Caco-2 (cell line): Measurements from ENCODE around the gene CPEB3. TPM values are rescaled to one million over a fixed set of nuclear protein-coding genes. Genes with fewer than 3 reads are reported as not detected.

Experiments used
- BruUV-seq: library from RNA; stranded (reverse); fragments of 400-500 nt; replicated peaks from 2 replicates; lab custom pipeline; 2021; lab: Mats Ljungman, UMichigan
- CTCF ChIA-PET: fragments of 300-600 bp; sonication (Branson Sonifier 250); formaldehyde crosslinking; loops from one replicate; lab custom pipeline; 2022; ENCODE audit warnings: antibody characterized with exemption; lab: Charles Lee
- POLR2A ChIA-PET: fragments of 300-600 bp; sonication (Branson Sonifier 250); formaldehyde crosslinking; loops from one replicate; lab custom pipeline; 2022; ENCODE audit warnings: antibody characterized with exemption; lab: Charles Lee
- DNase-seq, 2 experiments: peaks; one replicate each; pipeline versions ENCODE4 v3.0.0 to v3.0.0-alpha.2; 2020 to 2022
- H3K27me3 ChIP-seq: replicated peaks from 2 replicates; pipeline ENCODE4 v1.6.0; 2011; ENCODE audit warnings: low read length; ENCODE audit not compliant: control insufficient read depth, insufficient read depth
- H3K36me3 ChIP-seq: 2 replicates; pipeline ENCODE4 v1.5.1; 2011; ENCODE audit warnings: low read length; ENCODE audit not compliant: control insufficient read depth, insufficient read depth
- H3K4me1 ChIP-seq: fragments of 250-450 bp; sonication (Bioruptor Pico); 2 replicates; pipeline ENCODE4 v1.5.1; 2020; ENCODE audit warnings: mild to moderate bottlenecking
- H3K4me3 ChIP-seq: 2 replicates; pipeline ENCODE4 v1.5.1; 2011; ENCODE audit warnings: low read depth, mild to moderate bottlenecking, control low read depth, low read length
- H3K9me3 ChIP-seq: fragments of 250-450 bp; sonication (Bioruptor Pico); 2 replicates; pipeline ENCODE4 v1.5.1; 2020; ENCODE audit warnings: mild to moderate bottlenecking, moderate library complexity
- H3K27ac Mint-ChIP-seq: one replicate; pipeline ENCODE4 v1.8.0; 2022; ENCODE audit warnings: mixed read lengths; ENCODE audit not compliant: unreplicated experiment
- H3K27me3 Mint-ChIP-seq: one replicate; pipeline ENCODE4 v1.8.0; 2022; ENCODE audit warnings: mixed read lengths; ENCODE audit not compliant: insufficient read depth, unreplicated experiment
- H3K36me3 Mint-ChIP-seq: one replicate; pipeline ENCODE4 v1.8.0; 2022; ENCODE audit warnings: mild to moderate bottlenecking, mixed read lengths; ENCODE audit not compliant: insufficient read depth, unreplicated experiment
- H3K4me1 Mint-ChIP-seq: one replicate; pipeline ENCODE4 v1.8.0; 2022; ENCODE audit warnings: low read depth, mixed read lengths; ENCODE audit not compliant: unreplicated experiment
- H3K4me3 Mint-ChIP-seq: one replicate; pipeline ENCODE4 v1.8.0; 2022; ENCODE audit warnings: mild to moderate bottlenecking, moderate library complexity, mixed read lengths; ENCODE audit not compliant: unreplicated experiment
- H3K9me3 Mint-ChIP-seq: one replicate; pipeline ENCODE4 v1.8.0; 2022; ENCODE audit warnings: mixed read lengths; ENCODE audit not compliant: unreplicated experiment
- CTCF ChIP-seq, 2 experiments: fragments of 200-600 bp in 1 of 2; IDR thresholded peaks; 1 replicate in 1 of 2; 2 replicates in 1 of 2; pipeline versions ENCODE4 v1.5.1 to v1.8.0; 2011 to 2022; ENCODE audit warnings: antibody characterized with exemption in 1 of 2, control low read depth in 1 of 2, inconsistent platforms in 1 of 2, low read depth in 1 of 2, low read length in 1 of 2, mild to moderate bottlenecking in 1 of 2, moderate library complexity in 1 of 2; ENCODE audit not compliant: insufficient read depth in 1 of 2, severe bottlenecking in 1 of 2, unreplicated experiment in 1 of 2
- intact Hi-C: fragments of 100-400 bp; cut with micrococcal nuclease; formaldehyde crosslinking; loops from one replicate; pipeline ENCODE4 v1.10.0; 2022; ENCODE audit not compliant: unreplicated experiment
- total RNA-seq: library from RNA; stranded (reverse); gene quantifications from 2 replicates; pipeline ENCODE4 v1.2.3, GENCODE V29; 2022

The CPEB3 gene
- total RNA-seq, 1 experiment from 2014 or later = 2.3 TPM

- no peak overlapping the region for H3K4me3 Mint-ChIP-seq
- no peaks in the 10 kb centered on the region for H3K27me3 ChIP-seq
- intact Hi-C loops = no loop called here
- POLR2A ChIA-PET = no interaction called here
- H3K9me3 Mint-ChIP-seq = no peaks in the 10 kb centered on the region
- no peaks in the 10 kb centered on the region for H3K4me1 Mint-ChIP-seq
- no peaks in the 10 kb centered on the region for H3K4me1 ChIP-seq
- no peaks in the 10 kb centered on the region for H3K36me3 ChIP-seq
- H3K27me3 Mint-ChIP-seq = no peaks in the 10 kb centered on the region
- TF ChIP-seq CTCF (IDR thresholded peaks at IDR 0.05; ENCODE audit: insufficient read depth in 1 of 2, low read depth in 1 of 2, low read length in 1 of 2, severe bottlenecking in 1 of 2, unreplicated experiment in 1 of 2) = no peak
- H3K4me3 ChIP-seq = no peak overlapping the region
- no peak for DNase-seq
- H3K9me3 ChIP-seq = no peaks in the 10 kb centered on the region
- BruUV-seq = no TSS peak
- H3K36me3 Mint-ChIP-seq = no peaks in the 10 kb centered on the region
- CTCF ChIA-PET = no interaction called here
- no peak overlapping the region for H3K27ac Mint-ChIP-seq
These were observed 105.9 kb downstream of the CPEB3 start for GRCh38 chr10:92184977-92185376.

DNA sequence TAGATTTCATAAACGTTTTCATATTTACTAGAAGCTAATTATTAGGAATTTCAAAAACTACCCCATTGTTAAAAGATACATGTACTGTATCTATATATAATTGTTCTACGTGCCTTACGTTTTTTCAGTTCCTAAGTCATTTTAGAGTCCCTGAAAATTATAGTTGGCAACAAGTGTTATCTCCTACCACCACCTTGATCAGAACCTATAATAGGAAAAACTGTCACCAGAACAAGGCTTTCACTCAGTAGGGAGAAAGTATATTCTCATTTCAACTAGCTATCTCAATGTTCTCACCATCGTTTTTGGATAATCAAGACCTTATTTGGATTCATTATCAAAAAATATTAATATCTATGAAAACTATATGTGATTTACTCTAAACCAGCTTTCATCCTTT lies 107.7 kb downstream of the CPEB3 start:
- no peaks in the 10 kb centered on the region for H3K36me3 Mint-ChIP-seq
- intact Hi-C loops = no loop called here
- POLR2A ChIA-PET = no interaction called here

GRCh38 chr10:92181575-92181974 lies 109.3 kb downstream of the CPEB3 start:
- no peaks in the 10 kb centered on the region for H3K27me3 ChIP-seq
- H3K27me3 Mint-ChIP-seq = no peaks in the 10 kb centered on the region
- peak in 1 of 2 experiments; percentile 13 for DNase-seq
- peak in 1 of 2 experiments; percentile 41 for TF ChIP-seq CTCF (IDR thresholded peaks at IDR 0.05; ENCODE audit: insufficient read depth in 1 of 2, low read depth in 1 of 2, low read length in 1 of 2, severe bottlenecking in 1 of 2, unreplicated experiment in 1 of 2)
- H3K9me3 Mint-ChIP-seq = no peaks in the 10 kb centered on the region
- no peak overlapping the region for H3K27ac Mint-ChIP-seq
- no peaks in the 10 kb centered on the region for H3K4me1 Mint-ChIP-seq
- intact Hi-C loops = no loop called here
- H3K4me3 Mint-ChIP-seq = no peak overlapping the region
- H3K9me3 ChIP-seq = no peaks in the 10 kb centered on the region
- H3K36me3 ChIP-seq = no peaks in the 10 kb centered on the region
- H3K36me3 Mint-ChIP-seq = no peaks in the 10 kb centered on the region
- H3K4me3 ChIP-seq = no peak overlapping the region
- ChIA-PET CTCF (interaction anchor here (0.7 kb wide), 1 partner anchor 337 kb away, joined by 4 read pairs; no protein-coding TSS in a partner anchor), POLR2A (no interaction called here)
- no peaks in the 10 kb centered on the region for H3K4me1 ChIP-seq
- BruUV-seq = no TSS peak

More for the DNA sequence above, 107.7 kb downstream of the CPEB3 start:
- Histone ChIP-seq H3K36me3 (no peaks in the 10 kb centered on the region), H3K4me3 (no peak overlapping the region), H3K4me1 (no peaks in the 10 kb centered on the region), H3K27me3 (no peaks in the 10 kb centered on the region), H3K9me3 (no peaks in the 10 kb centered on the region)
- CTCF ChIA-PET = no interaction called here
- TF ChIP-seq CTCF (IDR thresholded peaks at IDR 0.05; ENCODE audit: insufficient read depth in 1 of 2, low read depth in 1 of 2, low read length in 1 of 2, severe bottlenecking in 1 of 2, unreplicated experiment in 1 of 2) = no peak
- no peaks in the 10 kb centered on the region for H3K4me1 Mint-ChIP-seq
- H3K27me3 Mint-ChIP-seq = no peaks in the 10 kb centered on the region
- BruUV-seq = no TSS peak
- no peak overlapping the region for H3K4me3 Mint-ChIP-seq
- no peaks in the 10 kb centered on the region for H3K9me3 Mint-ChIP-seq
- no peak overlapping the region for H3K27ac Mint-ChIP-seq
- DNase-seq = no peak
